Activated CD4-positive, alpha-beta T cell treated with anti-CD3 and anti-CD28 coated beads for 1 hour (primary cell): ENCODE results near the gene HFE.

Experiments used
- DNase-seq: peaks from one replicate; pipeline ENCODE4 v3.0.0-alpha.2; 2020

HFE gene

DNA sequence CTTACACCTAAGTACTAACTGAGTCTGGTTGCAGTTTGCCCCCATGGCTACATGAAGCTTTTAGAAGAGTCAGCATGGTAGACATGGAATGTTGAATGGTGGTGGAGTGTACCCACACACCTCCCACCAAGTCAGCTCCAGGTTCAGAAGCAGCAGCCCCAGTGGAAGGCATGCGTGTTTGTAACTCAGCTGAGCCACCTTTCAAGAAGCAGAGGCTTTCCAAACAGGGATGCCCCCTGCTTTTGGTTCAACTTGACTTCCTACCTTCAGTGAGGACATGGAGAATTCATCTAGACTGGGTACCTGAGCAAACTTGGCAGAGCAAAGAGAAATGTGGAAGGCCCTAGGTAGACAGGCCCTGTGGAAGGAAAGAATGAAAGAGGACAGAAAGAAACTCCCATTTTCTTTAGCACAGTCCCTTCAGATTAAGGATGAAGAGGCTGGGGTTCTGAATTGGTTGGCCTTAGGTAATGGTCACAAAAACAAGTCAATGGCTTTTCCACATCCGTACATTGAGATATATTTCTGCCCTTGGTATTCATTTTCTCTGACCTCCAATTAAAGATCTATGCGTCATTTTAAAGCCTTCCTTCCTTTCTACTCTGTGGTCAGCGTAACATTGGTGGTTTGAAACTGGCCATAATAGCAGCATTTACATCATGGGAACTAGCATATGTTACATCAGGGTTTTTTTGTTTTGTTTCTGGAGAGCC lies 53.2 kb downstream of the HFE start:
- DNase-seq = no peak

DNA sequence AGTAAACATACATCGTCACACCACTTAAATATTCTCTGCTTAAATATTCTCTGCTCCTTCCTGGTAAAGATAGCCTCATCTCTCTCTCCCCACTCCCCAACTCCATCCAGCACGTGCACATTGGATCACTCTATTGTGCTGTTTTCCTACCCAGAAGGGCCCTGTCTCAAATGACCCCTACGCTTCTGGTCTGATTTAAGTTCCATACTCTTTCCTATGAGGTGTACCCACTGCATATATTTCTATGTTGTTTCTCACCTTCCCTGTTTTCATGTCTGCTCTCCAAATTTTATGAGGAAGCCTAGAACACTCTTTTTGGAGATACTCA lies 53.7 kb downstream of the HFE start:
- no peak for DNase-seq

DNA sequence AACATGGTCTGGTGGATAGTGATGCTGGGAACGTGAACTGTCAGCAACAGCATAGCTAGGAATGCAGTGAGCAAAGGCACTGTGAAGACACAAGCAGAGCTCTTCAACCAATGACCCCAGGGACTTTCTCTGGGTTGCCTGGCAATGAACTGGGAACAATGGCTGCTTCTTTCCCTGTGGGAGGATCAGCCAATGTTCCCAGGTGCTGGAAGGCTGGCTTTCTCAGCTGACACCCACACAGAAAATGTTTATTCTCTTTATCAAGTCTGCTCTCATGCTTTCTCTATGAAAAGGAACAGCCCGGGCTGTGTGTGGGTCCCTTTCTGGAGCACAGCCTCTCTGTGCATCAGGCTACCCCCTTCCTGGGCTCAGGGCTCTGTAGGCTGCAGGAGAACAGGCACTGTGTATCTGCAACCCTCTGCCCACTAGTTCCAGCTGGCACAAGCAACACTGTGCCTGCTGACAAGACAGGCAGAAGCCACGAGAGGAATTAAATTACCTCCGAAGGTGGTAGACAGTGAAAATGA lies 54.2 kb downstream of the HFE start:
- DNase-seq = no peak

DNA sequence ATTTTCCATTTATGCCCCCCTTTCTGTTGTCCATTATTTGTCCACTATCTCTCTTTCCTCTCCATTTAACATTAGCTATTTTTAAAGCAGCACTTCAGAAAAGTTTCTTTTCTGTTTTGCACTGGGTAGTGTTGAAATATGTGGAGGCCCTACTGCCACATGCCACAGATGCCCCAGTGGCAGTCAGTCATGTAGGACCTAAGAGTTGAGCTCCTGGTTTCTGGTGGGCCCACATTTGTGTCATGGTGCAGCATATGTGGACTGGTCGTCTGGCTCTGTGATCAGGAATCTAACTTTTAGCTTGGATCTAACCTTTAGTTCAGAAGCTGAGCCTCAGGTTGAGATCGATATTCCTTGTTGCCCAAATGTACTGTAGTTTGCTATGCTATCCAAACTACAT lies 54.8 kb downstream of the HFE start:
- DNase-seq = no peak
